ENCODE measurements around the gene TMPRSS5. TPM values are rescaled to one million over a fixed set of nuclear protein-coding genes. Genes with fewer than 3 reads are reported as not detected.
A peak's percentile ranks its signal among the peaks of the same experiment; 100 is the strongest.

Gene TMPRSS5
- total and polyA plus RNA-seq, 2 donors: 0.66 to 4.2 TPM

- no peak overlapping the region for H3K27ac ChIP-seq (ENCODE audit: low read depth)
- H3K4me1 ChIP-seq (ENCODE audit: insufficient read depth): no peaks in the 10 kb centered on the region
- DNase-seq (ENCODE audit: extremely low spot score): no peak
Measured at GRCh38 chr11:113670149-113670830, 35.8 kb downstream of the TMPRSS5 start.

DNA sequence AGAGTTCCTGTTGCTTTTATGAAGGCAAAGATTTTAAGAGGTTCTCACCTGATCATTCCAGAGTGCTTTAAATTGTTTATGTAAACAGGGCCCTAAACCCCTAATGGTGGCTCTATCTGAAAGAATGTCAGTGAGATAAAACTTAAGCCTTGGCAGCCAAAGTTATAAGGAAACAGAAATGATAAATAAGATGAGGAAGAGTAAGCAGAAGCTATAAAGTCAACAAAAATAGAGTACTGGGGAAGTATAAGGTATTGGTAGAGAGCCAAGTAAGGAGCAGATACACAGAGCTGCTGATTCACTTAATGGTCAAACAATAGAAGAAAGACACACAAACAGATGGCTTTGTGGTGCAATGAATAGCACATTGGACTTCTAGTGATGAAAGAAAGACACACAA, 37.9 kb downstream of the TMPRSS5 start:
- no peak for DNase-seq (ENCODE audit: extremely low spot score)
- Histone ChIP-seq H3K36me3 (ENCODE audit: insufficient read depth) (no peaks in the 10 kb centered on the region), H3K4me3 (ENCODE audit: low read depth, low read length) (no peak overlapping the region), H3K27ac (ENCODE audit: low read depth) (no peak overlapping the region), H3K4me1 (ENCODE audit: insufficient read depth) (no peaks in the 10 kb centered on the region)

More at GRCh38 chr11:113670149-113670830, 35.8 kb downstream of the TMPRSS5 start:
- no peaks in the 10 kb centered on the region for H3K36me3 ChIP-seq (ENCODE audit: insufficient read depth)
- no peak overlapping the region for H3K4me3 ChIP-seq (ENCODE audit: low read depth, low read length)

DNA sequence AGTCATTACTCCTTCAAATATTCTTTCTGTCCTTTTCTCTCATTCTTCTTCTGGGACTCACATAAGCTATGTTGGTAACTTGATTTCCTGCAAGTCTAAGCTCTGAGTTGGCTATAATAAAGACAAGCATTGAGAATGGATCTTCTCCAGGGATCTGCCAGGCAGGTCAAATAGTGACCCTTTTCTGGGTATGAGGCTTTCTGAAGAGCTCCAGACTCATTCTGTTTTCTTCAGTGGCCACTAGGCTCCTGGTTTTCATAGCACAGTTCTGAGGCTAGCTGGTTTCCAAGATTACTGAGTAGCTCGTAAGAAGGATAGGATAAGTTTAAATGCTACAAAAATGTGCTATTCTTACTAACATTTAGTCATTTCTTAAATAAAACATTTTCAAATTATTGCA, 38.3 kb downstream of the TMPRSS5 start:
- H3K4me3 ChIP-seq (ENCODE audit: low read depth, low read length): no peak overlapping the region
- no peak overlapping the region for H3K27ac ChIP-seq (ENCODE audit: low read depth)
- WGBS: 64% methylated on average over 1 of the region's 1 CpG
- DNase-seq (ENCODE audit: extremely low spot score): no peak
- no peaks in the 10 kb centered on the region for H3K4me1 ChIP-seq (ENCODE audit: insufficient read depth)
- no peaks in the 10 kb centered on the region for H3K36me3 ChIP-seq (ENCODE audit: insufficient read depth)

DNA sequence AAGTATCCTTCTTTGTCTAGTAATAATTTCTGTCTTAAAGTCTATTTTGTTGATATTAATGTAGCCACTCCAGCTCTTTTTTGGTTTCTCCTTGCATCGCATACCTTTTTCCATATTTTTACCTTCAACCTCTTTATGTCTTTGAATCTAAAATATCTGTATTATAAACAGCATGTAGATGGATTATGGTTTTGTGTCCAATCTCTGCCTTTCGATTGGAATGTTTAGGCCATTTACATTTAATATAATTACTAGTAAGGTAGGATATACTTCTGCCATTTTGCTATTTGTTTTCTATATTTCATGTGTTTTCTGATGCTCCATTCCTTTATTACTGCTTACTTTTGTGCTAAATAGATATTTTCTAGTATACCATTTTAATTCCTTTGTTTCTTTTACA, 39.5 kb downstream of the TMPRSS5 start:
- no peaks in the 10 kb centered on the region for H3K4me1 ChIP-seq (ENCODE audit: insufficient read depth)
- DNase-seq (ENCODE audit: extremely low spot score): no peak
- no peak overlapping the region for H3K4me3 ChIP-seq (ENCODE audit: low read depth, low read length)
- WGBS: 97% methylated on average over 2 of the region's 2 CpGs
- H3K27ac ChIP-seq (ENCODE audit: low read depth): no peak overlapping the region
- H3K36me3 ChIP-seq (ENCODE audit: insufficient read depth): no peaks in the 10 kb centered on the region

GRCh38 chr11:113664981-113665710, 41.0 kb downstream of the TMPRSS5 start:
- DNase-seq (ENCODE audit: extremely low spot score): peak; percentile 17
- Histone ChIP-seq H3K4me3 (ENCODE audit: low read depth, low read length) (no peak overlapping the region), H3K4me1 (ENCODE audit: insufficient read depth) (no peaks in the 10 kb centered on the region), H3K36me3 (ENCODE audit: insufficient read depth) (no peaks in the 10 kb centered on the region), H3K27ac (ENCODE audit: low read depth) (no peak overlapping the region)
- 28% methylated on average over 9 of the region's 9 CpGs for WGBS

GRCh38 chr11:113664069-113664980, 41.8 kb downstream of the TMPRSS5 start:
- DNase-seq (ENCODE audit: extremely low spot score): peak; percentile 56
- WGBS: 34% methylated on average over 11 of the region's 11 CpGs
- no peak overlapping the region for H3K4me3 ChIP-seq (ENCODE audit: low read depth, low read length)
- no peak overlapping the region for H3K27ac ChIP-seq (ENCODE audit: low read depth)
- no peaks in the 10 kb centered on the region for H3K36me3 ChIP-seq (ENCODE audit: insufficient read depth)
- no peaks in the 10 kb centered on the region for H3K4me1 ChIP-seq (ENCODE audit: insufficient read depth)

- no peaks in the 10 kb centered on the region for H3K4me1 ChIP-seq (ENCODE audit: insufficient read depth)
- WGBS: 95% methylated on average over 2 of the region's 2 CpGs
- no peak for DNase-seq (ENCODE audit: extremely low spot score)
- no peak overlapping the region for H3K4me3 ChIP-seq (ENCODE audit: low read depth, low read length)
- no peaks in the 10 kb centered on the region for H3K36me3 ChIP-seq (ENCODE audit: insufficient read depth)
- no peak overlapping the region for H3K27ac ChIP-seq (ENCODE audit: low read depth)
Measured at GRCh38 chr11:113663567-113663966, 42.5 kb downstream of the TMPRSS5 start.

GRCh38 chr11:113655771-113656170, 50.3 kb downstream of the TMPRSS5 start:
- 94% methylated on average over 5 of the region's 5 CpGs for WGBS
- no peaks in the 10 kb centered on the region for H3K36me3 ChIP-seq (ENCODE audit: insufficient read depth)

DNA sequence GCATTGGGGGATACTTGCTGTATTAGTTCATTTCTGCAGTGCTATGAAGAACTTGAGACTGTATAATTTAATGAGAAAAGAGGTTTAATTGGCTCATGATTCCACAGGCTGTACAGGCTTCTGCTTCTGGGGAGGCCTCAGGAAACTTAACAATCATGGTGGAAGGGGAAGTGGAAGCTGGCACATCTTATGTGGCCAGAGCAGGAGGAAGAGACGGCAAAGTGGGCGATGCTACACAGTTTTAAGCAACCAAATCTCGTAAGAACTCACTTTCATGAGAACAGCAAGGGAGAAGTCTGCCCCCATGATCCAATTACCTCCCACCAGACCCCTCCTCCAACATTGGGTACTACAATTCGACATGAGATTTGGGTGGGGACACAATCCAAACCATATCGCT, 55.1 kb downstream of the TMPRSS5 start:
- Histone ChIP-seq H3K36me3 (ENCODE audit: insufficient read depth) (no peaks in the 10 kb centered on the region), H3K4me1 (ENCODE audit: insufficient read depth) (no peaks in the 10 kb centered on the region), H3K27ac (ENCODE audit: low read depth) (no peak overlapping the region), H3K4me3 (ENCODE audit: low read depth, low read length) (no peak overlapping the region)
- 91% methylated on average over 5 of the region's 5 CpGs for WGBS
- DNase-seq (ENCODE audit: extremely low spot score): no peak

More at GRCh38 chr11:113655771-113656170, 50.3 kb downstream of the TMPRSS5 start:
- Histone ChIP-seq H3K27ac (ENCODE audit: low read depth) (no peak overlapping the region), H3K4me3 (ENCODE audit: low read depth, low read length) (no peak overlapping the region), H3K4me1 (ENCODE audit: insufficient read depth) (no peaks in the 10 kb centered on the region)
- no peak for DNase-seq (ENCODE audit: extremely low spot score)

DNA sequence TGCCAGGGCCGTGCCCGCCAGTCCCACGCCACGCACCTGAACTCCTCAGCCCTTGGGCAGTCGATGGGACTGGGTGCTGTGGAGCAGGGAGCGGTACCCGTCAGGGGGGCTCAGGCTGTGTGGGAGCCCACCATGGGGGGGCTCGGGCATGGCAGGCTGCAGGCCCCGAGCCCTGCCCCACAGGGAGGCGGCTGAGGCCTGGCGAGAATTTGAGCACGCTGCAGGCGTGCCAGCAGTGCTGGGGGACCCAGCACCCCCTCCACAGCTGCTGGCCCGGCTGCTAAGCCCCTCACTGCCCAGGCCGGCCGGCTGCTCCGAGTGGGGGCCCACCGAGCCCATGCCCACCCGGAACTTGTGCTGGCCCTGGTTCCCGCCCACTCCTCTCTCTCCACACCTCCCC, 56.8 kb downstream of the TMPRSS5 start:
- Histone ChIP-seq H3K36me3 (ENCODE audit: insufficient read depth) (no peaks in the 10 kb centered on the region), H3K4me1 (ENCODE audit: insufficient read depth) (no peaks in the 10 kb centered on the region), H3K27ac (ENCODE audit: low read depth) (no peak overlapping the region), H3K4me3 (ENCODE audit: low read depth, low read length) (no peak overlapping the region)
- DNase-seq (ENCODE audit: extremely low spot score): no peak
- WGBS: 91% methylated on average over 20 of the region's 20 CpGs

- 93% methylated on average over 4 of the region's 4 CpGs for WGBS
- Histone ChIP-seq H3K4me1 (ENCODE audit: insufficient read depth) (no peaks in the 10 kb centered on the region), H3K27ac (ENCODE audit: low read depth) (no peak overlapping the region), H3K4me3 (ENCODE audit: low read depth, low read length) (no peak overlapping the region), H3K36me3 (ENCODE audit: insufficient read depth) (no peaks in the 10 kb centered on the region)
- no peak for DNase-seq (ENCODE audit: extremely low spot score)
Measured at GRCh38 chr11:113647856-113648255, 58.3 kb downstream of the TMPRSS5 start.

DNA sequence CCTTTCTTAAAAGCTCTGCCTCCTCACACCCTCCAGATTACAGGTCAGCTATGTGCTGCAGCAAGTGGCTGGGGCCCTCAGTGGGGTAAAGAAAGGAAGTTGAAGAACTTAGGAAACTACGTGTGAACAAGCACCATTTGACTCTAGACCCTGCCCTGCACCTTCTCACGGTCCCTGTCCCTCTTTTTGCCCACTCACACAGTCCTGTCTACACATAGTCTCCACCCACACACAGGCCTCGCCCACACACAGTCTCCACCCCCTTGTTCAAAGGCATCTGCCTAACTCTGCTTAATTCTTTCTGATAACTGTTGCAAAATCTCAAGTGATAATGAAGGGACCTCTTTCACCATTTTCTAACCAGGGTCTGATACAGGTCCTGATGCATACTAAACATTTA, 59.0 kb downstream of the TMPRSS5 start:
- Histone ChIP-seq H3K4me1 (ENCODE audit: insufficient read depth) (no peaks in the 10 kb centered on the region), H3K27ac (ENCODE audit: low read depth) (no peak overlapping the region), H3K4me3 (ENCODE audit: low read depth, low read length) (no peak overlapping the region), H3K36me3 (ENCODE audit: insufficient read depth) (no peaks in the 10 kb centered on the region)
- 75% methylated on average over 3 of the region's 3 CpGs for WGBS
- DNase-seq (ENCODE audit: extremely low spot score): no peak

- Histone ChIP-seq H3K36me3 (ENCODE audit: insufficient read depth) (no peaks in the 10 kb centered on the region), H3K4me3 (ENCODE audit: low read depth, low read length) (no peak overlapping the region), H3K4me1 (ENCODE audit: insufficient read depth) (no peaks in the 10 kb centered on the region), H3K27ac (ENCODE audit: low read depth) (no peak overlapping the region)
- WGBS: 63% methylated on average over 5 of the region's 5 CpGs
- DNase-seq (ENCODE audit: extremely low spot score): no peak
Measured at GRCh38 chr11:113645593-113646349, 60.3 kb downstream of the TMPRSS5 start.
